Trophoblast cell (in vitro differentiated cells and primary cell): ENCODE data around the gene PCGF1.

ENCODE experiments used
- DNase-seq, 2 donors: peaks; one replicate each; pipeline ENCODE4 v3.0.0-alpha.2; 2016
- H2AFZ ChIP-seq: 2 replicates; pipeline ENCODE4 v1.6.1; 2013; ENCODE audit warnings: low read length, moderate library complexity, mild to moderate bottlenecking; ENCODE audit not compliant: insufficient read depth, poor library complexity
- H2AK5ac ChIP-seq: 2 replicates; pipeline ENCODE4 v1.6.1; 2013; ENCODE audit warnings: mild to moderate bottlenecking, low read length
- H2BK120ac ChIP-seq: 2 replicates; pipeline ENCODE4 v1.6.1; 2013; ENCODE audit warnings: low read length, mild to moderate bottlenecking, moderate library complexity; ENCODE audit not compliant: insufficient read depth, poor library complexity
- H2BK12ac ChIP-seq: 2 replicates; pipeline ENCODE4 v1.6.1; 2013; ENCODE audit warnings: mild to moderate bottlenecking, low read length, moderate library complexity
- H2BK5ac ChIP-seq: 2 replicates; pipeline ENCODE4 v1.6.1; 2013; ENCODE audit warnings: low read length, low read depth, moderate library complexity, mild to moderate bottlenecking; ENCODE audit not compliant: poor library complexity
- H3K14ac ChIP-seq: 2 replicates; pipeline ENCODE4 v1.6.1; 2013; ENCODE audit warnings: mild to moderate bottlenecking, low read length
- H3K18ac ChIP-seq: 2 replicates; pipeline ENCODE4 v1.6.1; 2013; ENCODE audit warnings: mild to moderate bottlenecking, low read length
- H3K23ac ChIP-seq: 2 replicates; pipeline ENCODE4 v1.6.1; 2013; ENCODE audit warnings: low read length
- H3K27ac ChIP-seq: 2 replicates; pipeline ENCODE4 v1.5.1; 2013; ENCODE audit warnings: low read depth, mild to moderate bottlenecking, inconsistent platforms, low read length, moderate library complexity
- H3K27me3 ChIP-seq: 2 replicates; pipeline ENCODE4 v1.6.1; 2013; ENCODE audit warnings: inconsistent platforms, mild to moderate bottlenecking, low read length, moderate library complexity; ENCODE audit not compliant: insufficient read depth
- H3K36me3 ChIP-seq, 2 experiments: 1 replicate in 1 of 2; 2 replicates in 1 of 2; pipeline ENCODE4 v1.6.1; 2013; ENCODE audit warnings: low read length in 2 of 2, mild to moderate bottlenecking in 2 of 2, moderate library complexity in 1 of 2; ENCODE audit not compliant: insufficient read depth in 2 of 2, control insufficient read depth in 1 of 2
- H3K4ac ChIP-seq: 2 replicates; pipeline ENCODE4 v1.6.1; 2013; ENCODE audit warnings: low read depth, mild to moderate bottlenecking, low read length, moderate library complexity
- H3K4me1 ChIP-seq, 2 experiments: 1 replicate in 1 of 2; 2 replicates in 1 of 2; pipeline ENCODE4 v1.6.1; 2013; ENCODE audit warnings: low read length in 2 of 2, mild to moderate bottlenecking in 2 of 2, moderate library complexity in 1 of 2; ENCODE audit not compliant: insufficient read depth in 2 of 2, control insufficient read depth in 1 of 2
- H3K4me2 ChIP-seq: 2 replicates; pipeline ENCODE4 v1.6.1; 2013; ENCODE audit warnings: inconsistent platforms, mild to moderate bottlenecking, low read length, moderate library complexity
- H3K4me3 ChIP-seq: 2 replicates; pipeline ENCODE4 v1.5.1; 2013; ENCODE audit warnings: mild to moderate bottlenecking, low read depth, low read length, inconsistent platforms
- H3K79me1 ChIP-seq: one replicate; pipeline ENCODE4 v1.6.1; 2013; ENCODE audit warnings: low read length
- H3K79me2 ChIP-seq: 2 replicates; pipeline ENCODE4 v1.6.1; 2013; ENCODE audit warnings: low read length, mild to moderate bottlenecking; ENCODE audit not compliant: control insufficient read depth, insufficient read depth, poor library complexity
- H3K9ac ChIP-seq: 2 replicates; pipeline ENCODE4 v1.6.1; 2013; ENCODE audit warnings: mild to moderate bottlenecking, low read length
- H3K9me3 ChIP-seq: 2 replicates; pipeline ENCODE4 v1.6.1; 2013; ENCODE audit warnings: low read depth, mild to moderate bottlenecking, control low read depth, inconsistent platforms, low read length; ENCODE audit not compliant: insufficient read depth
- H4K12ac ChIP-seq: 2 replicates; pipeline ENCODE4 v1.6.1; 2013; ENCODE audit warnings: low read depth, mild to moderate bottlenecking, low read length, moderate library complexity
- H4K8ac ChIP-seq: 2 replicates; pipeline ENCODE4 v1.6.1; 2013; ENCODE audit warnings: low read depth, mild to moderate bottlenecking, low read length, moderate library complexity
- H4K91ac ChIP-seq: one replicate; pipeline ENCODE4 v1.6.1; 2013; ENCODE audit warnings: low read depth, mild to moderate bottlenecking, low read length, moderate library complexity
- WGBS: extraction: QIAGEN DNeasy Blood & Tissue Kit; methylation state at CpG from one replicate; pipeline ENCODE4 v1.1.7; 2013; ENCODE audit warnings: missing lambda C conversion rate; ENCODE audit not compliant: insufficient read length, insufficient coverage; ENCODE audit errors: extremely low coverage; 5-methylcytosine and 5-hydroxymethylcytosine counted together

Gene PCGF1

DNA sequence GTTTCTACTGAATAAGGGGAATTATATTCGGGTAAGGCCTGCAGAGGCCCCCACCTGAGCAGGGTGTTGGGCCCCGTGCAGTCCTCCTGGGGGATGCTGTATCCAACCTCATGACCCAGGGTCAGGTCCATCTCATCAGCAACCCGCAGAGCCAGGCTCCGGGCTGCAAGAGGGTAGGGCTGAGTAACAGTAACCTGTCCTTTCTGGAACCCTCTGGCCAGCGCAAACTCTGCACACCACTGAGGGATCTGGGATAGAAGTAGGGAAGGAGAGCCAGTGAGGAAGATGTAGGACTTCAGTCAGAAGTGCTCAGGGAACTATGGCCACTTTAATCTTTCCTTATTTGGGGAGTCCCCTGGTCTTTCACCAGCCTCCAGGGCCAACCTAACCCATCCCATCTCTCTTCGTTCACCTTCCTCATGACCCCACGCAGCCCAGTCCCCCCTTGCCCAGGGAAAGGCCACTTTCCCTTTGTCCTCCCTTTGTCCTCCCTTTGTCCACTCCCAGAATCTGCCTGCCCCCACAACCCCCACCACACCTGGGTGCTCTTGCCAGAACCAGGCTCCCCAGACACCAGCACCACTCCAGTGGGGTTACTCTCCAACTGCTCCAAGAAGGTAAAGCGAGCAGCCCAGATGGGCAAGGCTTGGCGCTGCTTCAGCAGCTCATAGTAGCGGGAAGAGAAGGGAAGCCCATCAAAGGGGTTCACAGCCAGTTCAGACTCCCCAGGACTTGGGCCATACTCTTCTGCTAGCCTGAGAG, 17.6 kb upstream of the PCGF1 start:
- Histone ChIP-seq H4K8ac (no peak overlapping the region), H3K4me2 (no peak overlapping the region)

DNA sequence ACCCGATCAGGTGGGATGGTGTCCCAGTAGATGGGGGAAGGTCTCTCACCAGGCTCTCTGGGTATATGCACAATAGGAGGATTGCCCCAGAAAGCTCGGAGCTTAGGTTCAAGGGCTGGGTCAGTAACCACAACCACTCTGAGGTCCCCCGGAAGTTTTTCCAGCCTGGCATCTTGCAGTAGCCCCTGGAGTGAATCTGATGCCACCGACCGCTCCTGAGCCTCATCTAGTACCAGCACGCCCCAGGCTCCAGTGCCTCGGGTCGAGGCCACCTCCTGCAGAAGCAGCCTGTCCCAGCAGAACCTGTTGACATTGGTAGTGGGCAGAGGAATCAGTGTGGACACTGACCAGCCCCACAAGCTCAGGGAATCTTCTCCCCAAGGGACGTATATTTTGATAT, 16.5 kb upstream of the PCGF1 start:
- Histone ChIP-seq H3K27ac (no peak overlapping the region), H3K27me3 (peaks cover 4% of the 10 kb centered on the region), H3K4ac (no peak overlapping the region), H3K14ac (no peak overlapping the region), H2AFZ (no peak overlapping the region), H3K23ac (no peak overlapping the region), H3K79me1 (peaks cover under 1% of the 10 kb centered on the region), H3K9ac (no peak overlapping the region), H3K4me1 (peaks cover 3 to 7% of the 10 kb centered on the region in 2 experiments), H3K4me2 (no peak overlapping the region), H4K12ac (no peak overlapping the region), H4K8ac (no peak overlapping the region), H3K79me2 (peaks cover 4% of the 10 kb centered on the region), H3K9me3 (no peaks in the 10 kb centered on the region), H2BK12ac (no peak overlapping the region), H2AK5ac (no peak overlapping the region), H3K36me3 (peaks cover 20 to 28% of the 10 kb centered on the region in 2 experiments), H2BK5ac (no peak overlapping the region), H3K4me3 (no peak overlapping the region), H2BK120ac (no peak overlapping the region), H4K91ac (no peak overlapping the region), H3K18ac (no peak overlapping the region)
- no peak for DNase-seq
- WGBS: no CpG with 5 or more reads among the region's 9 CpGs

More for the DNA sequence above, 17.6 kb upstream of the PCGF1 start:
- Histone ChIP-seq H3K36me3 (peaks cover 20 to 28% of the 10 kb centered on the region in 2 experiments), H3K14ac (no peak overlapping the region), H2AK5ac (no peak overlapping the region), H3K4ac (no peak overlapping the region), H4K12ac (no peak overlapping the region), H3K79me2 (peaks cover 12% of the 10 kb centered on the region), H3K4me3 (no peak overlapping the region), H3K9ac (no peak overlapping the region), H2BK12ac (no peak overlapping the region), H3K18ac (no peak overlapping the region), H3K27me3 (no peaks in the 10 kb centered on the region), H3K27ac (no peak overlapping the region), H2BK120ac (no peak overlapping the region), H3K79me1 (peaks cover 9% of the 10 kb centered on the region), H3K9me3 (no peaks in the 10 kb centered on the region), H3K23ac (no peak overlapping the region), H3K4me1 (peaks cover 3 to 7% of the 10 kb centered on the region in 2 experiments), H4K91ac (no peak overlapping the region), H2BK5ac (no peak overlapping the region), H2AFZ (no peak overlapping the region)
- DNase-seq: no peak
- no CpG with 5 or more reads among the region's 10 CpGs for WGBS

DNA sequence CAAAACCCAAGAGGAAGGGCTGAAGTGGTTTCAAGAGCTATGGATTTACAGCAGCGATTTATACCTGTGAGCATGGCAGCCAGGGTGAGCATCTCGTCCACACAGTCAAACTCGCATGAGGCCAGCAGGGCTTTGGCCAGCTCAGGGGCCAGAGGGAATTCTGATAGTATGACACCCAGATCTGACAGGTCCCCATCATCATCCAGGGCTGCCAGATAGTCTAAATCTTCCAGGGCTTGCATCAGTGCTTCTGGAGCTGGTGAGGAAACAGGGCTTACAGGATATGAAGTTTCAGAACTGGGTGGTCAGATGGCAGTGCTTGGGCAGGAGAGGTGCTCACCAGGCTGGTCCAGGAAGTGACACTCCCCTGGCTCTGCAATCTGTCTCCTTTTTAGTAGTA, 15.0 kb upstream of the PCGF1 start:
- no CpG with 5 or more reads among the region's 3 CpGs for WGBS
- no peak overlapping the region for H2BK5ac ChIP-seq

DNA sequence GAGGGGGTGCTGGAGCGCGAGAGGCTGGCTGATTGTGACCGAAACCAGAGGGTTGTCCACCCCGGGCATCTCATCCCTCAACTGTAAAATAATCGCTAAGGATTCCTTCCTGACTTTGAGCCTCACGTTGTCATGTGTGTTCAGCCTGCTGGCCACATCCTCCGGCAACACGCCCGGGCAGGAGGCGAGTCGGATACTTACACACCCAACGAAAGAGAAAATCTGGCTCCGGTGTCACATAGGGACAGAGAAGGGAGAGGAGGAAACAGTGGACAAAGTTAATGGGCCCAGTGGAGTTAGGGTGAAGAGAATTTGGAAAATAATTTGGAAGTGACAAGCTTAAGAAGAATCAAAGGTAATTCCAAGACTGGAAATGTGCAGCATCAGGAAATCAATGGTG, 9.2 kb upstream of the PCGF1 start:
- Histone ChIP-seq H3K14ac (no peak overlapping the region), H2BK120ac (no peak overlapping the region), H2AK5ac (no peak overlapping the region), H3K4me2 (no peak overlapping the region), H2AFZ (no peak overlapping the region), H4K8ac (no peak overlapping the region), H3K79me1 (no peaks in the 10 kb centered on the region), H2BK12ac (no peak overlapping the region), H3K9ac (no peak overlapping the region), H3K27me3 (peaks cover 68% of the 10 kb centered on the region), H3K79me2 (no peaks in the 10 kb centered on the region), H2BK5ac (no peak overlapping the region), H4K12ac (no peak overlapping the region), H3K23ac (no peak overlapping the region), H3K4me3 (no peak overlapping the region), H3K27ac (no peak overlapping the region), H3K9me3 (peaks cover 16% of the 10 kb centered on the region), H3K18ac (no peak overlapping the region), H3K4ac (no peak overlapping the region), H4K91ac (no peak overlapping the region), H3K4me1 (peaks cover 6 to 10% of the 10 kb centered on the region in 2 experiments), H3K36me3 (no peaks in the 10 kb centered on the region)
- DNase-seq: no peak
- WGBS: no CpG with 5 or more reads among the region's 13 CpGs

More for the DNA sequence above, 15.0 kb upstream of the PCGF1 start:
- Histone ChIP-seq H3K4me1 (no peaks in the 10 kb centered on the region), H2BK120ac (no peak overlapping the region), H3K27ac (no peak overlapping the region), H3K36me3 (peaks cover 14 to 20% of the 10 kb centered on the region in 2 experiments), H3K4me3 (no peak overlapping the region), H4K8ac (no peak overlapping the region), H4K12ac (no peak overlapping the region), H3K18ac (no peak overlapping the region), H3K79me2 (no peaks in the 10 kb centered on the region), H3K23ac (no peak overlapping the region), H3K27me3 (peaks cover 13% of the 10 kb centered on the region), H3K4me2 (no peak overlapping the region), H2AFZ (no peak overlapping the region), H3K4ac (no peak overlapping the region), H3K9ac (no peak overlapping the region), H3K79me1 (no peaks in the 10 kb centered on the region), H2AK5ac (no peak overlapping the region), H4K91ac (no peak overlapping the region), H2BK12ac (no peak overlapping the region), H3K14ac (no peak overlapping the region), H3K9me3 (no peaks in the 10 kb centered on the region)
- no peak for DNase-seq
